H1 (cell line): ENCODE data around the gene SLC22A3. TPM values are rescaled to one million over a fixed set of nuclear protein-coding genes. Genes with fewer than 3 reads are reported as not detected.

Source experiments
- CTCF ChIA-PET: fragments of 300-600 bp; sonication (Branson Sonifier 250); formaldehyde crosslinking; loops from one replicate; lab custom pipeline; 2021; ENCODE audit not compliant: partially characterized antibody; lab: Charles Lee
- POLR2A ChIA-PET: fragments of 300-600 bp; sonication (Branson Sonifier 250); formaldehyde crosslinking; loops from one replicate; lab custom pipeline; 2021; ENCODE audit warnings: inconsistent platforms; ENCODE audit not compliant: partially characterized antibody; lab: Charles Lee
- DNase-seq, 2 experiments: peaks; one replicate each; pipeline versions ENCODE4 v3.0.0 to v3.0.0-alpha.2; 2010 to 2022; ENCODE audit warnings: low spot score in 2 of 2, low read depth in 1 of 2, mixed read lengths in 1 of 2
- FAIRE-seq: peaks from 2 replicates; lab custom pipeline; 2011; peaks lifted over from hg19 to GRCh38; lab: Jason Lieb, UNC
- H2AFZ ChIP-seq: 2 replicates; pipeline ENCODE4 v1.8.1; 2012; ENCODE audit warnings: low read length, inconsistent platforms
- H2AK5ac ChIP-seq: 2 replicates; pipeline ENCODE4 v1.6.1; 2013; ENCODE audit warnings: low read depth, low read length
- H2BK120ac ChIP-seq: replicated peaks from 2 replicates; pipeline ENCODE3; 2013; ENCODE audit warnings: low read depth, low read length, inconsistent platforms
- H2BK12ac ChIP-seq: 2 replicates; pipeline ENCODE4 v1.6.1; 2013; ENCODE audit warnings: low read depth, low read length
- H2BK15ac ChIP-seq: 2 replicates; pipeline ENCODE4 v1.6.1; 2013; ENCODE audit warnings: low read length
- H2BK20ac ChIP-seq: 2 replicates; pipeline ENCODE4 v1.6.1; 2013; ENCODE audit warnings: low read length
- H2BK5ac ChIP-seq: 2 replicates; pipeline ENCODE4 v1.6.1; 2013; ENCODE audit warnings: low read depth, low read length
- H3K14ac ChIP-seq: 2 replicates; pipeline ENCODE4 v1.6.1; 2013; ENCODE audit warnings: inconsistent platforms; ENCODE audit not compliant: insufficient read length
- H3K18ac ChIP-seq: 2 replicates; pipeline ENCODE4 v1.6.1; 2013; ENCODE audit warnings: low read length; ENCODE audit errors: extremely low read depth
- H3K23ac ChIP-seq: 2 replicates; pipeline ENCODE4 v1.6.1; 2013; ENCODE audit warnings: inconsistent platforms; ENCODE audit not compliant: insufficient read length
- H3K23me2 ChIP-seq: 2 replicates; pipeline ENCODE4 v1.6.1; 2013; ENCODE audit warnings: low read depth, low read length
- H3K27ac ChIP-seq: 2 replicates; pipeline ENCODE4 v1.6.1; 2011; ENCODE audit warnings: low read depth, low read length, inconsistent platforms
- H3K27me3 ChIP-seq, 4 experiments: replicated peaks in 1 of 4; 1 replicate in 1 of 4; 2 replicates in 3 of 4; pipeline versions ENCODE4 v1.6.1 to v1.8.1; 2011 to 2013; ENCODE audit warnings: low read length in 3 of 4, mild to moderate bottlenecking in 3 of 4, inconsistent platforms in 2 of 4, mixed read lengths in 2 of 4, moderate library complexity in 1 of 4; ENCODE audit not compliant: control insufficient read depth in 3 of 4, insufficient read depth in 3 of 4; ENCODE audit errors: extremely low read depth in 1 of 4
- H3K36me3 ChIP-seq, 4 experiments: 2 replicates each; pipeline versions ENCODE4 v1.6.1 to v1.8.1; 2011 to 2013; ENCODE audit warnings: mild to moderate bottlenecking in 4 of 4, low read length in 3 of 4, moderate library complexity in 2 of 4, control low read depth in 1 of 4, inconsistent platforms in 1 of 4; ENCODE audit not compliant: insufficient read depth in 4 of 4, control insufficient read depth in 2 of 4
- H3K4ac ChIP-seq: replicated peaks from 2 replicates; pipeline ENCODE3; 2013; ENCODE audit warnings: low read length, low read depth, mixed read lengths, inconsistent platforms; ENCODE audit not compliant: insufficient read length
- H3K4me1 ChIP-seq, 4 experiments: replicated peaks in 1 of 4; 1 replicate in 1 of 4; 2 replicates in 3 of 4; pipeline versions ENCODE4 v1.6.1 to v1.8.1; 2011 to 2013; ENCODE audit warnings: low read length in 3 of 4, inconsistent platforms in 2 of 4, mixed read lengths in 1 of 4; ENCODE audit not compliant: insufficient read depth in 4 of 4, control insufficient read depth in 3 of 4
- H3K4me2 ChIP-seq, 2 experiments: 2 replicates each; pipeline versions ENCODE4 v1.6.1 to v1.8.1; 2011 to 2013; ENCODE audit warnings: low read depth in 2 of 2, low read length in 2 of 2, control low read depth in 1 of 2, inconsistent platforms in 1 of 2, mild to moderate bottlenecking in 1 of 2; ENCODE audit not compliant: insufficient read depth in 1 of 2
- H3K4me3 ChIP-seq, 4 experiments: fragments of 200-600, 300-600 bp in 1 of 4; sonication (generic), shearing (Covaris generic), sonication (Bioruptor Twin) in 1 of 4; 2 replicates each; pipeline versions ENCODE4 v1.5.1 to v1.8.1; 2011 to 2016; ENCODE audit warnings: low read length in 4 of 4, low read depth in 3 of 4, control low read depth in 2 of 4, inconsistent platforms in 2 of 4, mild to moderate bottlenecking in 2 of 4, mixed read lengths in 1 of 4, moderate library complexity in 1 of 4; ENCODE audit not compliant: insufficient read depth in 2 of 4; ENCODE audit errors: extremely low read depth in 1 of 4
- H3K56ac ChIP-seq: replicated peaks from 2 replicates; pipeline ENCODE3; 2013; ENCODE audit warnings: low read depth, mild to moderate bottlenecking, mixed read lengths, low read length, inconsistent platforms; ENCODE audit not compliant: insufficient read length
- H3K79me1 ChIP-seq: 2 replicates; pipeline ENCODE4 v1.6.1; 2013; ENCODE audit warnings: low read depth, low read length, control low read depth
- H3K79me2 ChIP-seq, 2 experiments: 2 replicates each; pipeline versions ENCODE4 v1.6.1 to v1.8.1; 2012 to 2013; ENCODE audit warnings: low read length in 2 of 2, mild to moderate bottlenecking in 2 of 2, inconsistent platforms in 1 of 2; ENCODE audit not compliant: insufficient read depth in 2 of 2, control insufficient read depth in 1 of 2
- H3K9ac ChIP-seq, 4 experiments: replicated peaks in 1 of 4; 1 replicate in 1 of 4; 2 replicates in 3 of 4; pipeline versions ENCODE4 v1.6.1 to v1.8.1; 2011 to 2013; ENCODE audit warnings: low read depth in 3 of 4, low read length in 3 of 4, control low read depth in 2 of 4, mild to moderate bottlenecking in 2 of 4, moderate library complexity in 2 of 4, inconsistent platforms in 1 of 4; ENCODE audit errors: extremely low read depth in 1 of 4
- H3K9me3 ChIP-seq, 2 experiments: 2 replicates each; pipeline versions ENCODE4 v1.6.1 to v1.8.1; 2012 to 2013; ENCODE audit warnings: mild to moderate bottlenecking in 2 of 2, moderate library complexity in 2 of 2, control low read depth in 1 of 2, inconsistent platforms in 1 of 2, low read depth in 1 of 2, low read length in 1 of 2, mixed read lengths in 1 of 2; ENCODE audit not compliant: insufficient read depth in 2 of 2
- H4K20me1 ChIP-seq, 2 experiments: replicated peaks in 1 of 2; 2 replicates each; pipeline versions ENCODE3 to v1.8.1; 2011 to 2013; ENCODE audit warnings: inconsistent platforms in 2 of 2, low read length in 2 of 2, mild to moderate bottlenecking in 1 of 2; ENCODE audit not compliant: insufficient read depth in 2 of 2, control insufficient read depth in 1 of 2
- H4K5ac ChIP-seq: 2 replicates; pipeline ENCODE4 v1.6.1; 2013; ENCODE audit warnings: low read length, low read depth, mixed read lengths, inconsistent platforms; ENCODE audit not compliant: insufficient read length
- H4K8ac ChIP-seq: 2 replicates; pipeline ENCODE4 v1.8.0; 2013; ENCODE audit warnings: mild to moderate bottlenecking, moderate library complexity, low read length, inconsistent platforms; ENCODE audit not compliant: insufficient read depth; ENCODE audit errors: extremely low read depth
- H4K91ac ChIP-seq: replicated peaks from 2 replicates; pipeline ENCODE3; 2013; ENCODE audit warnings: low read length, mixed read lengths, inconsistent platforms; ENCODE audit not compliant: insufficient read length
- BACH1 ChIP-seq: IDR thresholded peaks from 2 replicates; pipeline ENCODE4 v1.6.1; 2012; ENCODE audit warnings: low read length, improper control_type of control experiment
- BCL11A ChIP-seq, 2 experiments: IDR thresholded peaks; one replicate each; pipeline ENCODE4 v1.6.1; 2011; ENCODE audit warnings: low read depth in 2 of 2, low read length in 2 of 2, mild to moderate bottlenecking in 2 of 2
- CBX8 ChIP-seq: fragments of 300-800, 300-1000 bp; sonication (generic); IDR thresholded peaks from 2 replicates; pipeline ENCODE4 v1.7.1; 2016; ENCODE audit warnings: low read depth, low read length, borderline replicate concordance
- CTBP2 ChIP-seq: IDR thresholded peaks from 2 replicates; pipeline ENCODE4 v1.7.0; 2011; ENCODE audit warnings: borderline replicate concordance, mild to moderate bottlenecking, moderate library complexity, mixed read lengths, low read length; ENCODE audit not compliant: insufficient read depth, insufficient read length
- EGR1 ChIP-seq: IDR thresholded peaks from 2 replicates; pipeline ENCODE4 v1.6.1; 2011; ENCODE audit warnings: low read depth, low read length, borderline replicate concordance
- EP300 ChIP-seq, 2 experiments: IDR thresholded peaks; 1 replicate in 1 of 2; 2 replicates in 1 of 2; pipeline ENCODE4 v1.6.1; 2011 to 2012; ENCODE audit warnings: low read depth in 2 of 2, low read length in 2 of 2, mild to moderate bottlenecking in 2 of 2, borderline replicate concordance in 1 of 2, inconsistent platforms in 1 of 2, moderate library complexity in 1 of 2
- GABPA ChIP-seq: IDR thresholded peaks from 2 replicates; pipeline ENCODE4 v1.6.1; 2011; ENCODE audit warnings: mild to moderate bottlenecking, low read length, moderate library complexity, borderline replicate concordance; ENCODE audit not compliant: insufficient read depth
- NANOG ChIP-seq: IDR thresholded peaks from 2 replicates; pipeline ENCODE4 v1.6.1; 2011; ENCODE audit warnings: low read length, low read depth, mild to moderate bottlenecking, inconsistent platforms; ENCODE audit not compliant: insufficient read depth, poor library complexity, severe bottlenecking
- RAD21 ChIP-seq, 2 experiments: IDR thresholded peaks in 1 of 2; conservative IDR thresholded peaks in 1 of 2; 2 replicates each; pipeline ENCODE4 v1.6.1; 2011; ENCODE audit warnings: low read depth in 2 of 2, low read length in 2 of 2, improper control_type of control experiment in 1 of 2, inconsistent platforms in 1 of 2, mild to moderate bottlenecking in 1 of 2, moderate library complexity in 1 of 2
- RBBP5 ChIP-seq: IDR thresholded peaks from 2 replicates; pipeline ENCODE4 v1.7.1; 2012; ENCODE audit warnings: low read depth, mild to moderate bottlenecking, inconsistent platforms, low read length, moderate library complexity, borderline replicate concordance
- RFX5 ChIP-seq: IDR thresholded peaks from 2 replicates; pipeline ENCODE4 v1.6.1; 2011; ENCODE audit warnings: low read depth, low read length, improper control_type of control experiment, borderline replicate concordance
- SP2 ChIP-seq: IDR thresholded peaks from 2 replicates; pipeline ENCODE4 v1.6.1; 2012; ENCODE audit warnings: mild to moderate bottlenecking, low read length, inconsistent platforms
- WGBS, 2 experiments: shearing (Covaris generic) in 1 of 2; methylation state at CpG; one replicate each; pipeline versions ENCODE4 v1.1.6 to v1.1.7; 2013 to 2015; ENCODE audit warnings: low lambda C conversion rate in 2 of 2, mixed read lengths in 2 of 2, inconsistent platforms in 1 of 2, low coverage in 1 of 2, missing lambda C conversion rate in 1 of 2; ENCODE audit not compliant: insufficient replicate concordance in 2 of 2, insufficient coverage in 1 of 2, insufficient read length in 1 of 2; ENCODE audit errors: extremely low coverage in 1 of 2, missing lambda C conversion rate in 1 of 2; 5-methylcytosine and 5-hydroxymethylcytosine counted together
- polyA plus RNA-seq, 7 experiments: library from polyadenylated mRNA; depleted of rRNA in 3 of 7; stranded (reverse) in 5 of 7; unstranded in 2 of 7; fragments of >200 nt in 5 of 7; fragments of 200-250 nt in 2 of 7; gene quantifications; 1 replicate in 5 of 7; 2 replicates in 1 of 7; 4 replicates in 1 of 7; pipeline versions ENCODE4 v1.2.1 to v1.2.3, GENCODE V29; 2011 to 2013; ENCODE audit warnings: missing spikeins in 2 of 7, mixed read lengths in 2 of 7
- total RNA-seq: library from RNA; stranded (reverse); fragmentation: NEBNext Ultra II Directional; extraction: Animal tissue kit (Norgen Biotek cat#: 25700); gene quantifications from 2 replicates; pipeline ENCODE4 v1.2.1, GENCODE V29; 2021
- TF ChIP-seq, protein P1 (sequence below): IDR thresholded peaks from 2 replicates; pipeline ENCODE4 v1.6.1; 2012; ENCODE audit warnings: inconsistent platforms

Gene SLC22A3
- total and polyA plus RNA-seq, 2 of the 8 experiments (the other 6 are each of a cell fraction or from before 2014, with no cell fraction given), result 1.0 to 2.9 TPM

DNA sequence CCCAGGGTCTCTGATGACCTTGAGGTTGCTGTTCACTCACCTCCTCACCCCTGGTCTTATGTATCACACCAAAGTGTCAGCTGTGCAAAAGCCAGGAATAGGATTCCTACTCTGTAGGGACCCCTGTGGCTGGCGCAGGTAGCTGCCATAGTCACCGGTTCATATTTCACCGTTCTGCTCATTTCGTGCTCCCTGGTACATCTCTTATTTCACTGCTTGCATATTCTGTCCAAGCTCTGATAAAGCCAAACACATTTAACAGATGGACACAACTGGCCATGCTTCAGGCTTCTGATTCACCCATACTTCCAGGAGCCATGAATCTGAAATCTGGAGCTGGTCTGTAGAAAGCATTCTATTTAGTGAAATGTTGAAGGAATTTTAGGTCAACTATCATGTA lies 20.5 kb downstream of the SLC22A3 start:
- CTCF ChIA-PET, result interaction anchor here (0.7 to 3.0 kb wide), 8 partner anchors 11 to 227 kb away, joined by 3 to 8 read pairs (median 4); no protein-coding TSS in a partner anchor
- WGBS, 2 experiments, result 86% methylated on average over 4 of the region's 4 CpGs; no CpG with 5 or more reads in 1 of the 2 experiments
- H3K79me2 ChIP-seq, result no peaks in the 10 kb centered on the region
- DNase-seq (no peak), FAIRE-seq (no peak)
- no peaks in the 10 kb centered on the region for H4K20me1 ChIP-seq
- no peaks in the 10 kb centered on the region for H3K27me3 ChIP-seq
- H2BK20ac ChIP-seq, result no peak overlapping the region
- no peak overlapping the region for H2BK120ac ChIP-seq
- H3K14ac ChIP-seq, result no peak overlapping the region
- no peaks in the 10 kb centered on the region for H3K23me2 ChIP-seq
- H3K9me3 ChIP-seq, result no peaks in the 10 kb centered on the region
- H3K9ac ChIP-seq, result no peak overlapping the region
- H4K91ac ChIP-seq, result no peak overlapping the region
- H2AK5ac ChIP-seq, result no peak overlapping the region
- H3K4ac ChIP-seq, result no peak overlapping the region
- H2BK15ac ChIP-seq, result no peak overlapping the region
- H3K4me1 ChIP-seq, result no peaks in the 10 kb centered on the region
- H3K36me3 ChIP-seq, result no peaks in the 10 kb centered on the region
- H3K4me3 ChIP-seq, result no peak overlapping the region
- no peak overlapping the region for H3K27ac ChIP-seq
- no peak overlapping the region for H3K23ac ChIP-seq
- no peak overlapping the region for H2BK12ac ChIP-seq
- no peak overlapping the region for H4K8ac ChIP-seq
- POLR2A ChIA-PET, result no interaction called here
- no peak overlapping the region for H4K5ac ChIP-seq
- H3K4me2 ChIP-seq, result no peak overlapping the region
- no peak overlapping the region for H2AFZ ChIP-seq
- no peak overlapping the region for H3K56ac ChIP-seq
- H3K79me1 ChIP-seq, result no peaks in the 10 kb centered on the region
- no peak overlapping the region for H3K18ac ChIP-seq
- H2BK5ac ChIP-seq, result no peak overlapping the region
- no peak for TF ChIP-seq RAD21 (IDR thresholded peaks at IDR 0.05 in 1 of 2, conservative IDR thresholded peaks at IDR 0.05 in 1 of 2; ENCODE audit: low read depth in 2 of 2, low read length in 2 of 2)
- no peak for TF ChIP-seq BCL11A (IDR thresholded peaks at IDR 0.05; ENCODE audit: low read depth in 2 of 2, low read length in 2 of 2)
- TF ChIP-seq CBX8, result no peak
- TF ChIP-seq CTBP2, result no peak
- TF ChIP-seq RFX5, result no peak
- no peak for TF ChIP-seq SP2
- no peak for TF ChIP-seq EP300 (IDR thresholded peaks at IDR 0.05; ENCODE audit: borderline replicate concordance in 1 of 2, low read depth in 2 of 2, low read length in 2 of 2)
- TF ChIP-seq EGR1, result no peak
- no peak for TF ChIP-seq RBBP5
- no peak for TF ChIP-seq GABPA
- TF ChIP-seq BACH1, result no peak
- no peak for TF ChIP-seq NANOG
- TF ChIP-seq, protein P1, sequence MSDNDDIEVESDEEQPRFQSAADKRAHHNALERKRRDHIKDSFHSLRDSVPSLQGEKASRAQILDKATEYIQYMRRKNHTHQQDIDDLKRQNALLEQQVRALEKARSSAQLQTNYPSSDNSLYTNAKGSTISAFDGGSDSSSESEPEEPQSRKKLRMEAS, result no peak
